Activated naive CD8-positive, alpha-beta T cell treated with anti-CD3 and anti-CD28 coated beads for 36 hours (primary cell): Measurements from ENCODE around the gene PIGX. TPM values are rescaled to one million over a fixed set of nuclear protein-coding genes. Genes with fewer than 3 reads are reported as not detected.
A peak's percentile ranks its signal among the peaks of the same experiment; 100 is the strongest.

Source experiments
- DNase-seq: peaks from one replicate; pipeline ENCODE4 v3.0.0; 2021
- H3K27ac Mint-ChIP-seq: one replicate; pipeline ENCODE4 v1.8.0; 2022; ENCODE audit warnings: mild to moderate bottlenecking, moderate library complexity, mixed read lengths
- H3K27me3 Mint-ChIP-seq: one replicate; pipeline ENCODE4 v1.8.0; 2022; ENCODE audit warnings: mild to moderate bottlenecking, mixed read lengths
- H3K36me3 Mint-ChIP-seq: one replicate; pipeline ENCODE4 v1.8.0; 2021; ENCODE audit warnings: mild to moderate bottlenecking, mixed read lengths
- H3K4me1 Mint-ChIP-seq: one replicate; pipeline ENCODE4 v1.8.0; 2021; ENCODE audit warnings: mixed read lengths
- H3K4me3 Mint-ChIP-seq: one replicate; pipeline ENCODE4 v1.8.0; 2022; ENCODE audit warnings: mild to moderate bottlenecking, moderate library complexity, mixed read lengths
- H3K9me3 Mint-ChIP-seq: one replicate; pipeline ENCODE4 v1.8.0; 2022; ENCODE audit warnings: mixed read lengths
- total RNA-seq, 2 experiments: library from RNA; stranded (reverse); gene quantifications; one replicate each; pipeline ENCODE4 v1.2.3, GENCODE V29; 2021

PIGX gene
- total RNA-seq, 2 experiments from 2014 or later: 41.4 to 44.3 TPM

- H3K9me3 Mint-ChIP-seq: peaks cover 4% of the 10 kb centered on the region
- DNase-seq: no peak
- H3K4me1 Mint-ChIP-seq: peaks cover 23% of the 10 kb centered on the region
- no peaks in the 10 kb centered on the region for H3K27me3 Mint-ChIP-seq
- H3K36me3 Mint-ChIP-seq: peaks cover 27% of the 10 kb centered on the region
- H3K27ac Mint-ChIP-seq: no peak overlapping the region
- no peak overlapping the region for H3K4me3 Mint-ChIP-seq
Measured at GRCh38 chr3:196765454-196765853, 53.3 kb downstream of the PIGX start.

DNA sequence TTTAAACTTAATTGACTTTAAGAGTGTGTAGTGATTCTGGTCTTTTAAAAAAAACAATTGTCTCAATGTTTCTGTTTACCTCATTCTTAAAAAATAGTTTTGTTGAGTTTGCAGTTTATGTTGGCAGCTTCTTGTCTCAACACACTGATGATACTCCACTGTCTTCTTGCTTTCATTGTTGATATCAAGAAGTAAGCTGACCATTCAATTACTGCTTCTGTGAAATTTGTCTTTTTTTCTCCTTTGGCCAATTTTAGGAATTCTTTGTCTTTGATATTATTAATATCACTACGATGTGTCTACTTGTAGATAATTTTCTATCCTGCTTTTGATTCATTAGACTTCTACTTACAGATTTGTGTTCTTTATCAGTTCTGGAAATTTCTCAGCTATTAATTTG, 58.9 kb downstream of the PIGX start:
- H3K4me1 Mint-ChIP-seq: peaks cover 61% of the 10 kb centered on the region
- no peak for DNase-seq
- peaks cover 28% of the 10 kb centered on the region for H3K36me3 Mint-ChIP-seq
- H3K27me3 Mint-ChIP-seq: no peaks in the 10 kb centered on the region
- H3K4me3 Mint-ChIP-seq: no peak overlapping the region
- no peaks in the 10 kb centered on the region for H3K9me3 Mint-ChIP-seq
- H3K27ac Mint-ChIP-seq: no peak overlapping the region

DNA sequence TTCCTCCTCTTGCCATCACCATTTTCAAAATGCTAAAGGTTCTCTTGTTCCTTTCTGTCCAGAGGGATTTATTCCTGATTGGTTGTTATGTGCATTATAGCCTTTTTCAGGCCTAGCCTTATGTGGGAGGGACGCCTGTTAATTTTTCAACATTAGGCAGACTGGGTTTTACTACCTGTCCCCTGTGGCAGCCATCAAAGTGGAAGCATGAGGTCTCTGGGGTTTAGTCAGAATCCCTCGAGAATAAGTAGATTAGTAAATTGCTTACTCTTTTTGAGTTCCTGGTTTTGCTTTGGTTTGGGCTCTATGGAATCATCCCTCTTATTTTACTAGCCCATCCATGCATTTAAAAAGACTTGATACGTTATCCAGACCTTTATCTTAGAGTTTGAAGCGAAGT, 59.9 kb downstream of the PIGX start:
- H3K27me3 Mint-ChIP-seq: no peaks in the 10 kb centered on the region
- no peak for DNase-seq
- H3K27ac Mint-ChIP-seq: no peak overlapping the region
- peaks cover 62% of the 10 kb centered on the region for H3K4me1 Mint-ChIP-seq
- peaks cover 33% of the 10 kb centered on the region for H3K36me3 Mint-ChIP-seq
- no peak overlapping the region for H3K4me3 Mint-ChIP-seq
- no peaks in the 10 kb centered on the region for H3K9me3 Mint-ChIP-seq

DNA sequence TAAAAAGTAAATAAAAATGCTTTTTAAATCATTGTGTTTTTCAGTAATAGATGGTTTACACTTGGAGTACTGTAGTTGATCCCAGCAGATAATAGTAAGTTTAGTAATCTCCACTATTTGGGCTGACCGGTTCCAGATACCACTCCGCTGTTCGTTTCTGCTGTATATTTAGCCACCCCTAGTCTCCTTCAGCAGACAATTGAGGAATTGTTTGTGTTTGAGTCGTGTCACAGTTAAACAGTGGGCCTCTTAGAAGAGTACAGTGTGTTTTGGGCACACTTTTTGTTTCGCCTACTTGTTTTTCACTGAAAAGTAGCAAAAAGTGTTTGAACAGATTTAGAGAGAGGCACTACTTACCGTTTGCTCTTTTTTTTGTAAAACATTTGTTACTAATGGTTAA, 60.7 kb downstream of the PIGX start:
- peaks cover 33% of the 10 kb centered on the region for H3K36me3 Mint-ChIP-seq
- H3K4me3 Mint-ChIP-seq: no peak overlapping the region
- no peak overlapping the region for H3K27ac Mint-ChIP-seq

GRCh38 chr3:196774191-196774820, 62.1 kb downstream of the PIGX start:
- H3K9me3 Mint-ChIP-seq: no peaks in the 10 kb centered on the region
- no peak overlapping the region for H3K4me3 Mint-ChIP-seq
- peaks cover 67% of the 10 kb centered on the region for H3K4me1 Mint-ChIP-seq
- H3K36me3 Mint-ChIP-seq: peaks cover 42% of the 10 kb centered on the region
- H3K27me3 Mint-ChIP-seq: no peaks in the 10 kb centered on the region
- peak overlapping the region; percentile 54 for H3K27ac Mint-ChIP-seq
- no peak for DNase-seq

More for the DNA sequence above, 60.7 kb downstream of the PIGX start:
- Mint-ChIP-seq H3K27me3 (no peaks in the 10 kb centered on the region), H3K4me1 (peaks cover 63% of the 10 kb centered on the region), H3K9me3 (no peaks in the 10 kb centered on the region)
- no peak for DNase-seq

DNA sequence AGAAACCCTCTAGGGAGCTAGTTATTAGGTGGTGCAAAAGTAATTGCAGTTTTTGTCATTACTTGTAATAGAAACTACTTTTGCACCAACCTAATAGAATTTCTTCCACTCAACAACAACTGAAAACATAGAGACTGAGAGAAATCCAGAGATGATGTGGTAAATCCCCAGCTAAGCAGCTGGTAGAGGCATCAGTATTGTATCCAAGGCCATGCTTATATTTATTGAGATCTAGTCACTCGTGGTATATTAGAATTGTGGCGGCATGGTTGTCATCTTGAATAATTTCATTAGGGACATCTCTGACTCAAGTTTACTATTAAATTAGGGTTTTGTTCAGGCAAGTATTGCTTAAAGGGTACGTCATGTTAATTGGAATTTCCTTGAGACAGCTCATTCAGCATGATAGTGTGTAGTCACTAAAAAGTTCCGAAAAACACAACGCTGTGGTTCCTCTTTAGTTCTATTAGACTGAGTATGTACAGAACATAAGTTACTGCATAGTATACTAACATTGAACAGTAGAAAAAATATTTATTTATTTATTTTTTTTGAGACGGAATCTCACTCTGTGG, 62.8 kb downstream of the PIGX start:
- peaks cover 47% of the 10 kb centered on the region for H3K36me3 Mint-ChIP-seq
- H3K4me3 Mint-ChIP-seq: no peak overlapping the region
- H3K9me3 Mint-ChIP-seq: peaks cover 4% of the 10 kb centered on the region
- H3K4me1 Mint-ChIP-seq: peaks cover 66% of the 10 kb centered on the region
- H3K27me3 Mint-ChIP-seq: no peaks in the 10 kb centered on the region
- DNase-seq: no peak
- no peak overlapping the region for H3K27ac Mint-ChIP-seq

DNA sequence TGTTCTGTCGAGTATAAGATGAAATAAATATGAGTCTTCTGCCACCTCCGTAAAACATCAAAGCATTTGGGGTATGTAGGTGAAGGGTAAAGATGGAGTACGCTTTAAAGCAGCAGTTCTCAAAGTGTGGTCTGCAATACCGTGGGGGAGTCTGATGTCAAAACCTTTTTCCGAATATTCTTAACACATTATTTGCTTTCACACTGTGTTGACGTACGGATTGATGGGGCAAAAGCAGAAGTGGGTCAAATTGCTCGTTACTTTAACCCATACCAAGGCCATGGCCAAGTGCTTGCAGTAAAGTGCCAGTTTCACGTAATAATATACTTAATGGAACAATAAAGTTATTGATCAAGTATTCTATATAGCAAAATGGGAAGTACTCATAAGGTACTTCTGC, 63.8 kb downstream of the PIGX start:
- no peak for DNase-seq
- peaks cover 65% of the 10 kb centered on the region for H3K4me1 Mint-ChIP-seq
- H3K27ac Mint-ChIP-seq: no peak overlapping the region
- H3K9me3 Mint-ChIP-seq: peaks cover 8% of the 10 kb centered on the region
- H3K36me3 Mint-ChIP-seq: peaks cover 54% of the 10 kb centered on the region
- H3K4me3 Mint-ChIP-seq: no peak overlapping the region
- H3K27me3 Mint-ChIP-seq: no peaks in the 10 kb centered on the region

DNA sequence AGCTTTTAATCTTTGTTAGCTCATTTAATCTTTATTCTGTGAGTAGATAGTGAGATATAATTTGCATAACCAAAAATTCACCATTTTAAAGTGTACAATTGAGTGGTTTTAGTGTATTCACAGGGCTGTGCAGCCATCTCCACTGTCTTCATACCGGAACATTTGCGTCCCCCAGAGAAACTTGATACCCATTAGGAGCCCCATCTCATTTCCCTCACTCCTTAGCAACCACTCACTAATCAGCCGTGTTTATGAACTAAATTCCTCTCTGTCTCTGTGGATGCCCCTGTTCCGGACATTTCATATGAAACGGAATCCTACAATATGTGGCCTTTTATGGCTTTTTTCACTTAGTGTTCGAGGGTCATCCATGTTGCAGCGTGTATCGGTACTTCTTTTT, 65.7 kb downstream of the PIGX start:
- Mint-ChIP-seq H3K4me1 (peaks cover 50% of the 10 kb centered on the region), H3K27ac (no peak overlapping the region), H3K9me3 (peaks cover 8% of the 10 kb centered on the region), H3K4me3 (no peak overlapping the region), H3K27me3 (no peaks in the 10 kb centered on the region), H3K36me3 (peaks cover 51% of the 10 kb centered on the region)
- no peak for DNase-seq

DNA sequence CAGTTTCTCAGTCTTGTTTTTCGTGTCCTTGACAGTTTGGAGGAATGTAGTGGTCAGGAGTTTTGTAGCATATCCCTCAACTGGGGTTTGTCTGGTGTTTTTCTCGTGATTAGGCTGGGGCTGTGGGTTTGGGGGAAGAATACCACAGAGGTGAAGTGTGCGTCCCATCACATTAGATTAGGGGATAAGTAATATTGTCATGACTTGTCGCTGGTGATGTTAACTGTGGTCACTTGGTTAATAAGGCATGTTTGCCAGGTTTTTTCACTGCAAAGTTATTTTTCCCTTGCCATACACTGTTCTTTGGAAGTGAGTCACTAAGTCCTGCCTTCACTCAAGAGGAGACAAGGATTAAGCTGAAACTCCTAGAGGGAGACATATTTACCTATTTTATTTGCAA, 66.6 kb downstream of the PIGX start:
- no peak overlapping the region for H3K27ac Mint-ChIP-seq
- peaks cover 8% of the 10 kb centered on the region for H3K9me3 Mint-ChIP-seq
- H3K27me3 Mint-ChIP-seq: no peaks in the 10 kb centered on the region
- peaks cover 60% of the 10 kb centered on the region for H3K36me3 Mint-ChIP-seq
- no peak overlapping the region for H3K4me3 Mint-ChIP-seq
- no peak for DNase-seq
- peaks cover 42% of the 10 kb centered on the region for H3K4me1 Mint-ChIP-seq

DNA sequence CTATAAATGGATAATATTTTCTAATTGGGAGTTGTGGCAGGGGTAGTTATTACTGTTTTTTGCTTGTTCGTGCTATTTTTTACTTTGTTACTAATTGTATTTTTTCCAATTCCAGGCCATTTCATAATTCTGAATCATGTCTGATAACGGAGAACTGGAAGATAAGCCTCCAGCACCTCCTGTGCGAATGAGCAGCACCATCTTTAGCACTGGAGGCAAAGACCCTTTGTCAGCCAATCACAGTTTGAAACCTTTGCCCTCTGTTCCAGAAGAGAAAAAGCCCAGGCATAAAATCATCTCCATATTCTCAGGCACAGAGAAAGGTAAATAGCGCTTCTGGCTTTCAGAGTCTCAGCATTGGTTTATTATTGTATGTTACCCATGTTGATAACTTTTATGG, 70.3 kb downstream of the PIGX start:
- DNase-seq: no peak
- H3K4me1 Mint-ChIP-seq: peaks cover 23% of the 10 kb centered on the region
- H3K36me3 Mint-ChIP-seq: peaks cover 67% of the 10 kb centered on the region
- no peak overlapping the region for H3K4me3 Mint-ChIP-seq
- no peak overlapping the region for H3K27ac Mint-ChIP-seq
- H3K27me3 Mint-ChIP-seq: no peaks in the 10 kb centered on the region
- peaks cover 8% of the 10 kb centered on the region for H3K9me3 Mint-ChIP-seq

Other genes with a start within 250 kb of the PIGX start
- gene RNF168, start 208.6 kb upstream of the PIGX start, total RNA-seq: 10 to 100 TPM; 24.5 to 27.1 TPM
- gene SMCO1, start 197.0 kb upstream of the PIGX start, total RNA-seq: not detected
- 10 to 100 TPM; 27.3 to 27.5 TPM for gene WDR53, start 143.8 kb upstream of the PIGX start, total RNA-seq
- 10 to 100 TPM; 26.1 to 26.3 TPM for gene FBXO45, start 143.7 kb upstream of the PIGX start, total RNA-seq
- gene NRROS, start 72.7 kb upstream of the PIGX start, total RNA-seq: 10 to 100 TPM; 21.2 to 22.0 TPM
- 1 to 10 TPM; 5.6 to 6.4 TPM for gene CEP19, start 127 bp upstream of the PIGX start, total RNA-seq
- gene PAK2, start 27.5 kb downstream of the PIGX start, total RNA-seq: 10 to 100 TPM; 67.9 to 69.5 TPM
- gene SENP5, start 155.5 kb downstream of the PIGX start, total RNA-seq: 10 to 100 TPM; 28.1 to 31.9 TPM
- gene NCBP2, start 230.2 kb downstream of the PIGX start, total RNA-seq: 100 to 1,000 TPM; 120 to 121 TPM